Activated naive CD4-positive, alpha-beta T cell treated with anti-CD3 and anti-CD28 coated beads, Interleukin-2, amount 50 U/mL, for 16 hours (primary cell): ENCODE measurements around the gene MED15.
"Not testable (repeated sequence)": the region's sequence is repeated elsewhere in the genome, so short reads cannot be mapped to it uniquely, and the experiment has no call there.

Source experiments
- DNase-seq: peaks from one replicate; pipeline ENCODE4 v3.0.0-alpha.2; 2020

MED15 gene

DNA sequence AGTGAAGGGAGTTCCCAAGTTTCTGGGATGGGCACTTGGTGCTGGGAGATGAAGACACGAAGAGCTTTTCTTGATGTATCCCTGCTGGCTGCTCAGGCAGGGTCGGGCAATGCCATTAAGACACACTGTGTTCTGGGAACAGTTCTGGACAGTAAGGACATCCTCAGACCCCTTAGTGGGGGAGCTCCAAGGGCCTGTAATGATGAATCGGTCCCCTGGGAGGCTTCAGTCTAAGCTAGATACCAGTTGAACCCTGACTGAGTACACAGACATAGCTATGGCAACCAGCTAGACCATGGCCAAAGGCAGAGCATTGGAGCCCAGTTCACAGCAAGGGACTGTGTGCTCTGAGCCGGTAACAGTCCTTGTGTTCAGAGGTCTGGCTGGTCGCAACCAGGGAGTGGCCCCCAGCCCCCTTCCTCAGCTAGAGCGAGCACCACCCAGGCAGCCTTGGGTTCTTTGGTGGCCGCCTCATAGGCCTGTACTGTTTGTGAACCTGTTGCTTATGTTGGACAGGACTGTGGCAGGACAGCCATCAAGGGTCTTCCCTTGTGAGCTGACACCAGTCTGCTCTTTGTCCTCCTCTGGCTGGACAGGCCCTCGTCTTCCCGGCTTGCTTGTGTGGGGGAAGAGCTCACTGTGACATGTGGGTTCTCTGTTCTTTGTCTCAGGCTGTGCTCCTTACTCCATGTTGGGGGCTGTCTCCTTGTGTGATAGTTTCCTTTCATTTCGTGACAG is 25.0 kb downstream of the MED15 start:
- no peak for DNase-seq

GRCh38 chr22:20533095-20533878 is 25.9 kb downstream of the MED15 start:
- DNase-seq: no peak

GRCh38 chr22:20533879-20534265 is 26.5 kb downstream of the MED15 start:
- no peak for DNase-seq

- no peak for DNase-seq
These were observed 29.3 kb downstream of the MED15 start for GRCh38 chr22:20536590-20537324.

GRCh38 chr22:20537325-20537756 is 29.9 kb downstream of the MED15 start:
- no peak for DNase-seq

DNA sequence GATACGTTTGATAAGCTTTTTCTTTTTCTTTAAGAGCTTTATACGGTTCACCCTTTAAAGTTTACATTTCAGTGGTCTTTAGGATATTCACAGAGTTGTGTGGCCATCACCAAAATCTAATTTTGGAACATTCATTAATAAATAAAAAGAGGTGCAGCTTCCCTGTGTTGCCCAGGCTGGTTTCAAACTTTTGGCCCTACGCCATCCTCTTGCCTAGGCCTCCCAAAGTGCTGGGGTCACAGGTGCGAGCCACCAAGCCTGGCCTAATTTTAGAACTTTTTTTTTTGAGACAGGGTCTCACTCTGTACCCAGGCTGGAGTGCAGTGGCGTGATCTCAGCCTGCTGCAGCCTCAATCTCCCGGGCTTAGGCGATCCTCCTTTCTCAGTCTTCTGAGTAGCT is 30.6 kb downstream of the MED15 start:
- DNase-seq: no peak

DNA sequence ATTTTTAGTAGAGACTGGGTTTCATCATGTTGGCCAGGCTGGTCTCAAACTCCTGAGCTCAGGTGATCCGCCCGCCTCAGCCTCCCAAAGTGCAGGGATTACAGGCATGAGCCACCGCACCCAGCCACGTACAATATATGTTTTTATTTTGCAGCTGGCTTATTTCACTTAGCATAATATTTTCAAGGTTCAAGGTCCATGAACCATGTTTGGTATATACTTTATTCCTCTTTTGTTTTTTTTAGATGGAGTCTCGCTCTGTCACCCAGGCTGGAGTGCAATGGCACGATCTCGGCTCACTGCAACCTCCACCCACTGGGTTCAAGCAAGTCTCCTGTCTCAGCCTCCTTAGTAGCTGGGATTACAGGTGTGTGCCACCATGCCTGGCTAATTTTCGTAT is 31.5 kb downstream of the MED15 start:
- DNase-seq: not testable (repeated sequence)

DNA sequence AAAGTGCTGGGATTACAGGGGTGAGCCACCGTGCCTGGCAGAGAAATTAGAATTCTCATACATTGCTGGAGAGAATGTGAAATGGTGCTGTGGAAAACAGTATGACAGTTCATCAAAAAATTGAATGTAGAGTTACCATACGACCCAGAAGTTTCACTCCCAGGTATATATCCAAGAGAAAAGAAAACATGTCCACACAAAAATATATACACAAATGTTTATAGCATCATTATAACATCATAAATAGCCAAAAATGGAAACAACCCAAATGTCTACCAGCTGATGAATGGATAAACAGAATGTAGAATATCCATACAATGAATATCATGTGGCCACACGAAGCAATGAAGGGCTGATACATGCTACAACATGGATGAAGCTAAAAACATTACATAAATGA is 34.6 kb downstream of the MED15 start:
- DNase-seq: no peak

GRCh38 chr22:20542736-20543135 is 35.3 kb downstream of the MED15 start:
- no peak for DNase-seq

GRCh38 chr22:20545318-20545634 is 37.9 kb downstream of the MED15 start:
- DNase-seq: not testable (repeated sequence)

DNA sequence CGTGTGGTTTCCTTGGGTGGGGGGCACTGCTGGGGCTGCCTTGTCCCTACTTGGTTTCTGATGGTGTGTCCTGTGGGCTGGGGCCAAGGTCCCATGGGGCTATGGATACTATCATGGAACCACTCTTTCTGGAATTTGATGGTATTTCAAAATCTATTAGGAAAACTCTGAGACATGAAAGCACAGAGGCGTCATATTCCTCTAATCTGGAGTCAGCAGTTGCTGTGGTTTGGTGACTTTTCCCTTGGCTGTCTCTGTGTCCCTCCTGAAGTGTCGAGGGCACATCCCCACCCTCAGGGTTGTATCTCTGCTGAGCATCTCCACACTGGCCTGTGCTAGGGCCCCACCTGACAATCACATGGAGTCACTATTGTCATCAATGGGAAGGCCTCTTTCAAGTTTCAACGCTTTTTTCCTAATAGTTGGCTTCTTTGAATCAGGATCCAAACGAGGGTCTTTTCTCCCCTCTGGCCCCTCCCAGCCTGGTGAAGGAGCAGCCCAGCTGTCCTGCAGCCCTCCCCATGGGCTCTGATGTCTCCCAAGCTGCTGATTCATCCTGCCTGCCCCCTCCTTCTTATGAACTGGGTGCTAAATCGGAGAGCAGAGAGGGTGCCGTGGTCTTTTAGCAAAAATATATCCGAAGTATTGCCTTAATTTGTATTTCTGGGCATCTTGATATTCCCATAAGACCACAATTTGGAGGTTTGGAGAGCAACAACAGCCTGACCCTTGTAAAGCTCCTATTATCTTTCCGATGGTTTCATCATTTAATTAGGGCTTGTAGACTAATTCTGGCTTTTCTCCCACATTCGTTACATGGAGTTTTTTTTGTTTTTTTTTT is 38.5 kb downstream of the MED15 start:
- no peak for DNase-seq

DNA sequence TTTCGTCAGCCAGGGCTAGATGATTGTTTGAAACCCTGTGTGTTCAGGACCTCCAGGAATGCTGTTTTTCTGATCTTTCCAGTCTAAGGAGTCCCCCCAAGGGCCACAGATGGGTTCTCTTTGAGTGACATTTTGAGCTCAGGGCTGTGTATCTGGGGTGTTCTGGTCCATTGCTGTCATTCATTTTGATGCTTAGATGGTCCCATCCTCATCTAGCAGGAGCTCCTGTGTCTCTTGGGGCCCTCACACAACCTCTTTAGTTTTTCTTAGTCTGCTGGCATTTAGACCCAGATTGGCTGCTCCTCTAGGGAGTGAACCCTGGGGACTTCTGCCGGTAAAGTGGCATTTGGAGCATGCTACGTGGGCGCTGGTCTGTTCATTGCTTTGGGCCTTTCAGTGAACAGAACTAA is 39.1 kb downstream of the MED15 start:
- DNase-seq: no peak

- no peak for DNase-seq
These were observed 39.6 kb downstream of the MED15 start for GRCh38 chr22:20547029-20547428.

- DNase-seq: no peak
These were observed 41.4 kb downstream of the MED15 start for GRCh38 chr22:20548806-20549205.

GRCh38 chr22:20549232-20549841 is 41.9 kb downstream of the MED15 start:
- peak; percentile 37 for DNase-seq

DNA sequence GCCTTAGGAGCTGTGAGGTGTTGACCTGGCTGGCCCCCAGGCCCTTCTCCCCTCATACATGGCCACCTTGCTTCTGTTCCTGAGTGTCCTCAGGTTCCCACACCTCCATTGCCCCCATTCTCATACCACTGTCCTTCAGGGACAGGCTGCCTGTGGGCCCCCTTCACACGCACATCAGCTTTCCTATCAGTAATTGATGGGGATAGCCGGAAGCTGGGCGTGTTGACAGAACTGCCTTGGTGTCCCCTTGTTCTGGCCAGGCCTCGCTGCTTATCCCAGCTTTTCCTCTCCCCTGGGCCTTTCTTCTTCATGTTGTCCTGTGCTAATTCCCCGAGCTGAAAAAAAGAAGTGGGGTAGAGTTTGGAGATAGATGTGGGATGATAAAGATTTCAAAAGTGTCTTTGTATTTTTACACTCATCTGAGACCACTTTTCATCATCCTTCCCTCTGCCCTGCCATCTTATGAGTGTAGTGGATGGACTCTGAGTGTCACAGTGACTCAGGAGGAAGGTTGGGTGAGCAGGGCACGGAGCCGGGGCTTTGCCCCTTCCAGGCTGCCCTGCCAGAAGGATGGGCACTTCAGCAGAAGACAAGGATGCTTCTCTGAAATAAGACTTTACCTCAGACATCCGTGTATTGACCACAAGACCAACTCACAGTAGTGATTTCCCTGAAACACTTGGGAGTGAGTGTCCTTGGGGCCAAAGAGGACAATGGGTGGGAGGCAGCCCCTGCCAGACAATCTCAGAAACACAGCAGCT is 42.8 kb downstream of the MED15 start:
- no peak for DNase-seq

DNA sequence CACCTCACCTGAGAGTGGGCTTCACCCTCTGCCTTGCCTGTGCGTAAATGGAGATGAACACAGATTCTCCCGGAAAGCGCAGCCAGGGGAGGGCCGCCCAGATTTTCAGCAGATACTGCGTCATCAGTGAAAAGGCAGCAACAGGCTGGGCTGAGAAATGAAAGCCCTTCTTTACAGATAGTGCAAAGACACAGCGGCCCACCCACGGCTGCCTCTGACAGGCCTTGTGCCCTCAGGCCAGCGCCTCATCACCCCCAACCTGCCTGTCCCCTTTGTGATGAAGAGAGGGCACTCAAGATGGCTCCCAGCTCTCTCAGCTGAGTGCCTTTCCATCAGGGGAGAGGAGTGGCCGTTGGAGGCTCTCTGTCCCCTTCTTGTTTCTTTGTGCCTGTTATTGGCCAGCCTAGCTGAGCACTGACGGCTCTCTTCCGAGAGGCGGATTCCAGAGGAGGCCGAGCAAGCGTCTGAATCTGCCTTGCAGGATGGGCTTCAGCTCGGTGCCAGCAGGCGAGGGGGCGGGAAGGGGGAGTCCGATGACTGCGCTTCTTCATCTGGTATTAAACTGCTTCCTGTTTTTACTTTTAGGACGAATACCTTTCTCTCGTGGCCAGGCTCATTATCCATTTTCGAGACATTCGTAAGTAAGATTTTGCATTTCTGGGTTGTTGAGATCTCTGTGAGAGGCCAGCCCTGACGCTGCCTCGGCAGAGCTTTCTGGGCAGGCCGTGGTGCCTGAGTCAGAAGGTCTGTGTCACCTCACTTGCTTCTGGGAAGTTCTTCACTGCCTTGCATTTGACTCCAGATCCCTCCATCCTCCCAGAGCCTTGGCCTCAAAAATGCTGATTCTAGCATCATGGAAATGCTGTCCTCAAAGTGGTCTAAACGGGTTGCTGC is 43.7 kb downstream of the MED15 start:
- peak; percentile 62 for DNase-seq

GRCh38 chr22:20551805-20552442 is 44.5 kb downstream of the MED15 start:
- DNase-seq: peak; percentile 48

DNA sequence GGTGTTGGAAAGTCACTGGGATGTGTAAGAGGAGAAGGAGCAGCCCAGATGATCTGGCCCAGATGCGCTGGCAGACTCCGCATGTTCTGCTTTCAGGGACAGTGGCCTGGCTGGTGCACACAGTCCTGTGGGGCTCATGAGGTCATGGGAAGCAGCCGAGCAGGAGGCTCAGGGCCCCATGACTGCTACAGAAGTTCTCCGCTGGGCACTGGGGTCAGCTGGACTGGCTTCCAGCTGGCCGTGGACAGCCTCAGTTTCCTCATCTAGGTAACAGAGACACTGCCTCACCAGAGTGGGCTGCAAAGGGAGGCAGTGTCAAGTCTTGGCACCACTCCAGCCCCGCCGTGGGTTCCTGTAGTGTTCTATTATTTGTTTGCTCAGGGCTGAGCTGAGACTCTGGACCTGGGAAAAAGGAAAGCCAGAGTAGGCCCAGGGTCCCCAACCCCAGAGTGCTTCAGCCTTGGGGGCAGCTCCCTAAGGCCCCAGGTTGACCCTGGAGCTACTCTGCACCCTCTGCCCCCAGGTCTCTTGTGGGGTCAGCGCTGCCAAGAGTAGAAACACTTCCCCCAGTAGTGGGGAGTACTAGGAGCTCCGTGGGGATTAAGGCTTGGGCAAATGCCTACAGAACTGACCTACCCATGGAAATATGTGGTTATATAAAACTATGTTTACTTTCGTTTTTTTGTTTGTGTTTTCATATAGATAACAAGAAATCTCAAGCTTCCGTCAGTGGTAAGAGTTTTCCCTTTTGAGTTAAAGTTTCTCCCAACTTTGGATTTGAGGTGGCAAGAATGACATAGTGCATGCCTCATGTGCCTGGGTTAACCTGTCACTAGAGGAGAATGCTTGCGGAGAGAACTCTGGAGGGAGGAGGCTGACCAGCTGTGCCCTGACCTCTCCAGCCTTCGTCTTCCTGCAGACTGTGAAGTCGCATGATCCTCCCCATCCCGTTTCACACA is 45.3 kb downstream of the MED15 start:
- DNase-seq: no peak
